Measurements from ENCODE around the gene ADGRV1.

ADGRV1 gene

DNA sequence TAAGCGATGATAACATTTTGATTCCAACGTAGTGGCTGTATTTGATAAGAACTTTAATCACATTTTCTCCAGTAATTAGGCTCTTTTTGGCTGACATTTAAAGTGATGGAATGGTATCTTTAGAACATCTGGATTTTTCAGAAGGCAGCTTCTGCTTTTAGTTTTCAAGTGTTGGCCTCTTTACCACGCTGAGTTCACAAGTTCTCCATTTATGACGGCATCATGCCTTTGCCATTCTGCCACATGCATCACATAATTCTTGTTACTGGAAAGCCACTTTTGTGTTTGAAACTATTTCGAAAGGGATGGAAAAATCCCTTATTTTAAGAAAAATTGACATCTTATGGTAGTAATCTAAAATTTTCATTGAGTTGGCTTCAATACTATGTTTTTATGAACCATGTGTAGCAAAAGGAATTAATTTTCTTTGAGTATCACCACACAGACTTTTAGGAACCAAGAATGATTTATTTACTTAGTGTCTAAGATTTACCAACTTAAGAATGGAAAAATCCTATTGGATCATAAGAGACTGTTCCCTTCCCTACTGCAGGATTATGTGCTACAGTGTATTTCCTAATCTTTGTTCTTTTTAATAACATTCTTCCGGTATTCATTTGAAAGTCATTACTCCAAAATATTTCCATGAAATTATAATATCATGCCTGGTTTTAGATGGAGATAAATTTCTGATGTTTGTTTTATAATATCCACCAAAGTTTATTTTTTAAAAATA, 344.2 kb downstream of the ADGRV1 start:
- in situ Hi-C loops (cut with MboI; ENCODE audit: low sequenced_read_pairs, unreplicated experiment): no loop called here
- no peak for DNase-seq (ENCODE audit: low spot score)
- TF ChIP-seq, protein P1, sequence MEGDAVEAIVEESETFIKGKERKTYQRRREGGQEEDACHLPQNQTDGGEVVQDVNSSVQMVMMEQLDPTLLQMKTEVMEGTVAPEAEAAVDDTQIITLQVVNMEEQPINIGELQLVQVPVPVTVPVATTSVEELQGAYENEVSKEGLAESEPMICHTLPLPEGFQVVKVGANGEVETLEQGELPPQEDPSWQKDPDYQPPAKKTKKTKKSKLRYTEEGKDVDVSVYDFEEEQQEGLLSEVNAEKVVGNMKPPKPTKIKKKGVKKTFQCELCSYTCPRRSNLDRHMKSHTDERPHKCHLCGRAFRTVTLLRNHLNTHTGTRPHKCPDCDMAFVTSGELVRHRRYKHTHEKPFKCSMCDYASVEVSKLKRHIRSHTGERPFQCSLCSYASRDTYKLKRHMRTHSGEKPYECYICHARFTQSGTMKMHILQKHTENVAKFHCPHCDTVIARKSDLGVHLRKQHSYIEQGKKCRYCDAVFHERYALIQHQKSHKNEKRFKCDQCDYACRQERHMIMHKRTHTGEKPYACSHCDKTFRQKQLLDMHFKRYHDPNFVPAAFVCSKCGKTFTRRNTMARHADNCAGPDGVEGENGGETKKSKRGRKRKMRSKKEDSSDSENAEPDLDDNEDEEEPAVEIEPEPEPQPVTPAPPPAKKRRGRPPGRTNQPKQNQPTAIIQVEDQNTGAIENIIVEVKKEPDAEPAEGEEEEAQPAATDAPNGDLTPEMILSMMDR (IDR thresholded peaks at IDR 0.05; ENCODE audit: borderline replicate concordance, control extremely low read depth, extremely low read depth, insufficient read depth, missing control alignments): no peak

DNA sequence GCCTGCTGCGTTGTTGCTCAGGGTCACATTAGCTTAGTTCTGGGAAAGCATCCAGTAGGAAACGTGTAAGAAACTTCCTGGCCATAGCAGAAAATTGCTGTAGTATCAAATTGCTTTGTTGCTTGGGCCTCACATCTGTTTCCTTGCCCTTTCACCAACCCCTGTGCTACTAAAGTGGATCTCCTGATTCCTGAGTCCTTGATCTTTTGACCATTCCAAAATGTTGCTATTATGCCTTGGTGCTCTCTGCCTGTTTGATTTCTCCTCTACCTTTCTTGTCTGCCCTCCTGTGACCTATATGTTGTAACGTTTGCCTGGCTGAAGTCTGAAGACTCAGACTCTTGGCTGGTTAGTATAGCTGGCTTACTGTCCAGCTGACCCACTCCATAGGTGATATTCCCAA, 350.5 kb downstream of the ADGRV1 start:
- DNase-seq (ENCODE audit: low spot score): no peak
- in situ Hi-C loops (cut with MboI; ENCODE audit: low sequenced_read_pairs, unreplicated experiment): no loop called here
- TF ChIP-seq, protein P1 (IDR thresholded peaks at IDR 0.05; ENCODE audit: borderline replicate concordance, control extremely low read depth, extremely low read depth, insufficient read depth, missing control alignments): no peak

DNA sequence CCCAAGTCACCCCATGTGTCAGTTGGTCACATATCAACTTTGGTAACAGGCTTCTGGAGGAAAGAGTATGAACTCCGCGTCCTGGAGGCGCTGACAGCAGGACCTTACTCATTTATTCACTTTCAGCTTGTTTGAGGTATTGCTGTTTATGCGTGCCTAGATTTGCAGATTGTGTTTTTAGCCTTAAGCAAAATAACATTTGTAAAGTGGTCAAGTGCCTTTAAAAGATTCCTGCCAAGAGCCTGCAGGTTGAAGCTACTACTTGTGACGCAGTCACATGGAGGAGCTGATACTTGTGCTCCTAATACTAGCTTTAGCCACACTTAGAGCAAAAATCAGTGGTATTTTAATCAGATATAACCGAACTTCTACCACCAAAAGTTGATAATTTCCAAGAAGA, 351.3 kb downstream of the ADGRV1 start:
- no peak for DNase-seq (ENCODE audit: low spot score)
- TF ChIP-seq, protein P1 (IDR thresholded peaks at IDR 0.05; ENCODE audit: borderline replicate concordance, control extremely low read depth, extremely low read depth, insufficient read depth, missing control alignments): no peak
- in situ Hi-C loops (cut with MboI; ENCODE audit: low sequenced_read_pairs, unreplicated experiment): no loop called here

DNA sequence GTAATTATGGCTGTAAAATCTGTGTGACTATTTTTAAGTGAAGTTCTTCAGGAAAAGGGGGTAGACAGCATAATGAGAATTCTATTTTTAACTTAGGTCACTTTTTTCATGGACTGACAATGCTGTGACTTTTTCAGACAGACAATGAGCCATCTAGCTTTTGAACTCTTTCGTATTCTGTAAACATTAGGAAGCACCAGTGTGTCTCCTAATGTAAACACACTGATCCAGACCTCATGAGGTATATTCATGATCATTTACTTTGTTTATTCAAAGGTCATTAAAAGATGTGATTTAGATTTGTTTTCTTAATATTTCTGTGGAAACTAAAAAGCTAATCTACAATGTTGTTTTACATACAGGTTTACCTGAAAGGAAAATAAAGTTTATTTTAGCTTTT, 352.6 kb downstream of the ADGRV1 start:
- in situ Hi-C loops (cut with MboI; ENCODE audit: low sequenced_read_pairs, unreplicated experiment): no loop called here
- no peak for DNase-seq (ENCODE audit: low spot score)
- TF ChIP-seq, protein P1 (IDR thresholded peaks at IDR 0.05; ENCODE audit: borderline replicate concordance, control extremely low read depth, extremely low read depth, insufficient read depth, missing control alignments): no peak

DNA sequence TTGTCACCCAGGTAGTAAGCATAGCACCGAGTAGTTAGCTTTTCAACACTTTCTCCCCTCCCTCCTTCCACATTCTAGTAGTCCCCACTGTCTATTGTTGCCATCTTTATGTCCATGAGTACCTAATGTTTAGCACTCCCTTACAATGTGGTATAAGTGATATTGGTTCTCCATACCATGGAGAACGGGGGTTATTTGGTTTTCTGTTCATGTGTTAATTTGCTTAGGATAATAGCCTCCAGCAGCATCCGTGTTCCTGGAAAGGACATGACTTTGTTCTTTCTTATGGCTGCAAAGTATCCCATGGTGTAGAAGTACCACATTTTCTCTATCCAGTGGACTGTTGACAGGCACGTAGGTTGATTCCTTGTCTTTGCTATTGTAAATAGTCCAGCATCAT, 353.9 kb downstream of the ADGRV1 start:
- TF ChIP-seq, protein P1 (IDR thresholded peaks at IDR 0.05; ENCODE audit: borderline replicate concordance, control extremely low read depth, extremely low read depth, insufficient read depth, missing control alignments): no peak
- no peak for DNase-seq (ENCODE audit: low spot score)
- in situ Hi-C loops (cut with MboI; ENCODE audit: low sequenced_read_pairs, unreplicated experiment): no loop called here

DNA sequence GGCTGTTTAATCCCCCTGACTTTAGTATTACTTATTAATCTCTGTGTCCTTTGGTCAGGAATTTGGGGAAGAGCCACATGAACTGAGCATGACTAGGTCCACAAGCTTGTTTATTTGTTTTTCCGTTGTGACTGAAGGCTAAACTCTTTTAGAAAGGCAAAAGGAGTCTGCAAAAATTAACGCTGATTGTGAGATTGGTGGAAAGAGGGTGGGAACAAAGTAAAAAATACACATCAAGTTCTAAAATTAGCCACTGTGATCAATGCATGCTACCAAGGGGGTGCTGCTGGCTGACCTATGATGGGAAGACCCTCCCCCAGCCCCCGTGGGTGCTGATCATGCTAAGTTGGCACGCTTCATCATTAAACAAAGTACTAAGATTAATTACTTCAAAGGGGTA, 356.8 kb downstream of the ADGRV1 start:
- TF ChIP-seq, protein P1 (IDR thresholded peaks at IDR 0.05; ENCODE audit: borderline replicate concordance, control extremely low read depth, extremely low read depth, insufficient read depth, missing control alignments): no peak
- no peak for DNase-seq (ENCODE audit: low spot score)
- in situ Hi-C loops (cut with MboI; ENCODE audit: low sequenced_read_pairs, unreplicated experiment): no loop called here

All from GM13976 (cell line).